ENCODE measurements around the gene ZSWIM2.

ZSWIM2 gene

GRCh38 chr2:186887107-186888090 is 38.4 kb upstream of the ZSWIM2 start:
- no peak overlapping the region for H3K4me3 ChIP-seq (ENCODE audit: low read depth, low read length)
- TF ChIP-seq CTCF (IDR thresholded peaks at IDR 0.05; ENCODE audit: borderline replicate concordance, insufficient read depth, low read depth, low read length), result no peak

- TF ChIP-seq CTCF (IDR thresholded peaks at IDR 0.05; ENCODE audit: borderline replicate concordance, insufficient read depth, low read depth, low read length), result no peak
- no peak overlapping the region for H3K4me3 ChIP-seq (ENCODE audit: low read depth, low read length)
Measured at GRCh38 chr2:186884587-186884986, 35.6 kb upstream of the ZSWIM2 start.

GRCh38 chr2:186883666-186884065 is 34.7 kb upstream of the ZSWIM2 start:
- no peak overlapping the region for H3K4me3 ChIP-seq (ENCODE audit: low read depth, low read length)
- TF ChIP-seq CTCF (IDR thresholded peaks at IDR 0.05; ENCODE audit: borderline replicate concordance, insufficient read depth, low read depth, low read length), result no peak

- no peak overlapping the region for H3K4me3 ChIP-seq (ENCODE audit: low read depth, low read length)
- no peak for TF ChIP-seq CTCF (IDR thresholded peaks at IDR 0.05; ENCODE audit: borderline replicate concordance, insufficient read depth, low read depth, low read length)
Measured at GRCh38 chr2:186882511-186883071, 33.6 kb upstream of the ZSWIM2 start.

GRCh38 chr2:186881660-186882059 is 32.7 kb upstream of the ZSWIM2 start:
- no peak for TF ChIP-seq CTCF (IDR thresholded peaks at IDR 0.05; ENCODE audit: borderline replicate concordance, insufficient read depth, low read depth, low read length)
- H3K4me3 ChIP-seq (ENCODE audit: low read depth, low read length), result no peak overlapping the region

GRCh38 chr2:186879312-186879711 is 30.3 kb upstream of the ZSWIM2 start:
- no peak overlapping the region for H3K4me3 ChIP-seq (ENCODE audit: low read depth, low read length)
- TF ChIP-seq CTCF (IDR thresholded peaks at IDR 0.05; ENCODE audit: borderline replicate concordance, insufficient read depth, low read depth, low read length), result no peak

- H3K4me3 ChIP-seq (ENCODE audit: low read depth, low read length), result no peak overlapping the region
- TF ChIP-seq CTCF (IDR thresholded peaks at IDR 0.05; ENCODE audit: borderline replicate concordance, insufficient read depth, low read depth, low read length), result no peak
Measured at GRCh38 chr2:186874713-186875112, 25.7 kb upstream of the ZSWIM2 start.
